Measurements from ENCODE around the gene MLLT1. TPM values are rescaled to one million over a fixed set of nuclear protein-coding genes. Genes with fewer than 3 reads are reported as not detected.

The MLLT1 gene
- total and polyA plus RNA-seq, 4 donors = 2.1 to 15.6 (median 7.3) TPM

GRCh38 chr19:6209233-6209632 lies 70.5 kb downstream of the MLLT1 start:
- Histone ChIP-seq H3K27me3 (ENCODE audit: control insufficient read depth in 4 of 4, insufficient read depth in 4 of 4, low read length in 3 of 4) (no peaks in the 10 kb centered on the region), H3K9me3 (ENCODE audit: control insufficient read depth in 4 of 4, low read length in 3 of 4) (no peaks in the 10 kb centered on the region), H3K36me3 (ENCODE audit: control insufficient read depth in 4 of 4, insufficient read depth in 3 of 4, low read depth in 1 of 4, low read length in 3 of 4) (peaks cover 0 to 11% (median 5%) of the 10 kb centered on the region in 4 donors), H3K9ac (ENCODE audit: low read depth in 1 of 2, low read length in 2 of 2) (no peak overlapping the region), H3K4me1 (ENCODE audit: control insufficient read depth in 4 of 4, insufficient read depth in 4 of 4, low read length in 3 of 4) (no peaks in the 10 kb centered on the region), H3K4me3 (ENCODE audit: low read depth in 1 of 3, low read length in 3 of 3) (no peak overlapping the region), H3K27ac (ENCODE audit: low read depth in 1 of 2, low read length in 2 of 2) (no peak overlapping the region)
- WGBS = 82% methylated on average over 4 of the region's 4 CpGs
- DNase-seq (ENCODE audit: low spot score) = no peak
- TF ChIP-seq HNF4A (conservative IDR thresholded peaks at IDR 0.05) (no peak), ZBTB33 (IDR thresholded peaks at IDR 0.05) (no peak), CTCF (IDR thresholded peaks at IDR 0.05; ENCODE audit: low read depth, low read length, missing input control) (no peak), GABPA (IDR thresholded peaks at IDR 0.05 in 1 of 2, conservative IDR thresholded peaks at IDR 0.05 in 1 of 2) (no peak), FOXA2 (IDR thresholded peaks at IDR 0.05) (no peak)

GRCh38 chr19:6204866-6205723 lies 74.7 kb downstream of the MLLT1 start:
- Histone ChIP-seq H3K9me3 (ENCODE audit: control insufficient read depth in 4 of 4, low read length in 3 of 4) (no peaks in the 10 kb centered on the region), H3K4me3 (ENCODE audit: low read depth in 1 of 3, low read length in 3 of 3) (no peak overlapping the region), H3K9ac (ENCODE audit: low read depth in 1 of 2, low read length in 2 of 2) (no peak overlapping the region), H3K36me3 (ENCODE audit: control insufficient read depth in 4 of 4, insufficient read depth in 3 of 4, low read depth in 1 of 4, low read length in 3 of 4) (no peaks in the 10 kb centered on the region), H3K4me1 (ENCODE audit: control insufficient read depth in 4 of 4, insufficient read depth in 4 of 4, low read length in 3 of 4) (peaks cover 0 to under 1% (median 0%) of the 10 kb centered on the region in 4 donors), H3K27me3 (ENCODE audit: control insufficient read depth in 4 of 4, insufficient read depth in 4 of 4, low read length in 3 of 4) (no peaks in the 10 kb centered on the region), H3K27ac (ENCODE audit: low read depth in 1 of 2, low read length in 2 of 2) (no peak overlapping the region)
- DNase-seq (ENCODE audit: low spot score) = no peak
- WGBS = 90% methylated on average over 19 of the region's 19 CpGs
- no peak for TF ChIP-seq EGR1 (IDR thresholded peaks at IDR 0.05; ENCODE audit: low read depth in 2 of 2)
- TF ChIP-seq ATF3 (IDR thresholded peaks at IDR 0.05) = no peak
- TF ChIP-seq RAD21 (IDR thresholded peaks at IDR 0.05) = no peak
- no peak for TF ChIP-seq JUND (IDR thresholded peaks at IDR 0.05)
- TF ChIP-seq RXRA (IDR thresholded peaks at IDR 0.05) = no peak
- no peak for TF ChIP-seq HNF4A (conservative IDR thresholded peaks at IDR 0.05)
- TF ChIP-seq MAX (IDR thresholded peaks at IDR 0.05) = no peak
- TF ChIP-seq CTCF (IDR thresholded peaks at IDR 0.05; ENCODE audit: low read depth, low read length, missing input control) = no peak
- no peak for TF ChIP-seq ZBTB33 (IDR thresholded peaks at IDR 0.05)
- TF ChIP-seq SP1 (IDR thresholded peaks at IDR 0.05) = no peak
- no peak for TF ChIP-seq GABPA (IDR thresholded peaks at IDR 0.05 in 1 of 2, conservative IDR thresholded peaks at IDR 0.05 in 1 of 2)
- no peak for TF ChIP-seq TAF1 (conservative IDR thresholded peaks at IDR 0.05)
- no peak for TF ChIP-seq REST (IDR thresholded peaks at IDR 0.05)
- no peak for TF ChIP-seq YY1 (IDR thresholded peaks at IDR 0.05)
- TF ChIP-seq NR2F2 (IDR thresholded peaks at IDR 0.05) = no peak
- no peak for TF ChIP-seq FOXA1 (IDR thresholded peaks at IDR 0.05)
- no peak for TF ChIP-seq FOXA2 (IDR thresholded peaks at IDR 0.05)
- TF ChIP-seq HNF4G (IDR thresholded peaks at IDR 0.05) = no peak
